Natural killer cell (primary cell): Measurements from ENCODE around the gene FRAT2. TPM values are rescaled to one million over a fixed set of nuclear protein-coding genes. Genes with fewer than 3 reads are reported as not detected.

Source experiments
- ATAC-seq, 3 donors: fragments of 150-1000 bp in 2 of 3; fragments of 200-7000 bp in 1 of 3; cut with Tn5 transposase; 1 replicate in 1 of 3; 2 replicates in 2 of 3; pipeline ENCODE4 v1.10.0; 2021; ENCODE audit warnings: mild to moderate bottlenecking in 2 of 3, moderate library complexity in 2 of 3
- DNase-seq, 2 donors: peaks; one replicate each; pipeline versions ENCODE4 v3.0.0 to v3.0.0-alpha.2; 2013 to 2021; ENCODE audit warnings: mixed read lengths in 1 of 2
- H3K27ac ChIP-seq: one replicate; pipeline ENCODE4 v1.5.1; 2013; ENCODE audit warnings: mild to moderate bottlenecking, low read length
- H3K27me3 ChIP-seq: one replicate; pipeline ENCODE4 v1.6.1; 2013; ENCODE audit warnings: low read length; ENCODE audit not compliant: control insufficient read depth, insufficient read depth
- H3K36me3 ChIP-seq: one replicate; pipeline ENCODE4 v1.6.1; 2013; ENCODE audit warnings: low read length; ENCODE audit not compliant: control insufficient read depth, insufficient read depth
- H3K4me1 ChIP-seq: one replicate; pipeline ENCODE4 v1.6.1; 2013; ENCODE audit warnings: low read length; ENCODE audit not compliant: control insufficient read depth, insufficient read depth
- H3K4me3 ChIP-seq: one replicate; pipeline ENCODE4 v1.5.1; 2013; ENCODE audit warnings: low read length
- H3K9me3 ChIP-seq: one replicate; pipeline ENCODE4 v1.6.1; 2013; ENCODE audit warnings: low read length; ENCODE audit not compliant: control insufficient read depth, insufficient read depth
- H3K27ac Mint-ChIP-seq, 2 donors: one replicate each; pipeline ENCODE4 v1.8.0; 2022; ENCODE audit warnings: mild to moderate bottlenecking in 2 of 2, mixed read lengths in 2 of 2, moderate library complexity in 1 of 2
- H3K27me3 Mint-ChIP-seq, 2 donors: one replicate each; pipeline ENCODE4 v1.8.0; 2022; ENCODE audit warnings: low read depth in 2 of 2, mixed read lengths in 2 of 2
- H3K36me3 Mint-ChIP-seq: one replicate; pipeline ENCODE4 v1.8.0; 2022; ENCODE audit warnings: mixed read lengths
- H3K4me1 Mint-ChIP-seq, 2 donors: one replicate each; pipeline ENCODE4 v1.8.0; 2022; ENCODE audit warnings: mixed read lengths in 2 of 2
- H3K4me3 Mint-ChIP-seq: one replicate; pipeline ENCODE4 v1.8.0; 2022; ENCODE audit warnings: mild to moderate bottlenecking, moderate library complexity, mixed read lengths
- H3K9me3 Mint-ChIP-seq, 2 donors: one replicate each; pipeline ENCODE4 v1.8.0; 2022; ENCODE audit warnings: mixed read lengths in 2 of 2
- WGBS: methylation state at CpG from one replicate; pipeline ENCODE4 v1.1.7; 2013; ENCODE audit warnings: missing lambda C conversion rate; ENCODE audit not compliant: insufficient coverage; 5-methylcytosine and 5-hydroxymethylcytosine counted together
- intact Hi-C: fragments of 100-400 bp; cut with micrococcal nuclease; formaldehyde crosslinking; loops from one replicate; pipeline ENCODE4 v1.14.2; 2022
- total RNA-seq, 4 donors: library from RNA; stranded (reverse); fragments of 120-200 nt in 1 of 4; gene quantifications; one replicate each; pipeline versions ENCODE4 v1.2.3 to v1.2.4, GENCODE V29; 2013 to 2022
- TF ChIP-seq, protein P1 (sequence below): fragments of 200-600 bp; IDR thresholded peaks from one replicate; pipeline ENCODE4 v1.8.0; 2022; ENCODE audit warnings: antibody characterized with exemption

Gene FRAT2
- total RNA-seq, 3 donors from 2014 or later (not counting 1 experiment from before 2014, with no cell fraction given): 18.7 to 23.4 (median 22.2) TPM

DNA sequence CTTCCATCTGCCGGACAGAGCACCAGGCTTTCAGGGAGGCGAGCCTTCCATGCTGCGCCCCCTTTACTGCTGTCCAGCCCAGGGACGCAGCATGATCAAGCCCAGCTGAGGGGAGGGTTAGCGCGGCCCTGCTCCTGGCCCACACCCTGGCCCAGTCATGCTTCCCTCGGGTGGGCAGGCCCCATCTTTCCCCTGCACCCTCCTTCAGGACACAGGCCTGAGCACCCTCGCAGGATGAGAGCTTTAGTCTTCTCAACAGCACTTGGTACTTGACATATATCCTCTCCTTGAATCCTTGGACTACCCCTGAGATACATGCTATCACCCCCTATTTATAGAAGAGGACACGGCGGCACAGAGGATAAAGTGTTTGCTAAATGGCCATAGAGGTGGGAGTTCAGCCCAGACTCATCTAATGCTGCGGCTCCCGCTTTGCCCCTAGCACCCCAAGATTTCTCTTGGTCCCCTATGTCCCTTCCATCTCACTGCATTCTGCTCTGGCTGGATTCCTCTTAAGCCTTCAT is 32.7 kb upstream of the FRAT2 start:
- WGBS: 96% methylated on average over 10 of the region's 12 CpGs
- Histone ChIP-seq H3K4me1 (peaks cover 22% of the 10 kb centered on the region), H3K36me3 (peaks cover 25% of the 10 kb centered on the region), H3K4me3 (no peak overlapping the region), H3K27me3 (no peaks in the 10 kb centered on the region), H3K27ac (no peak overlapping the region), H3K9me3 (no peaks in the 10 kb centered on the region)
- TF ChIP-seq, protein P1, sequence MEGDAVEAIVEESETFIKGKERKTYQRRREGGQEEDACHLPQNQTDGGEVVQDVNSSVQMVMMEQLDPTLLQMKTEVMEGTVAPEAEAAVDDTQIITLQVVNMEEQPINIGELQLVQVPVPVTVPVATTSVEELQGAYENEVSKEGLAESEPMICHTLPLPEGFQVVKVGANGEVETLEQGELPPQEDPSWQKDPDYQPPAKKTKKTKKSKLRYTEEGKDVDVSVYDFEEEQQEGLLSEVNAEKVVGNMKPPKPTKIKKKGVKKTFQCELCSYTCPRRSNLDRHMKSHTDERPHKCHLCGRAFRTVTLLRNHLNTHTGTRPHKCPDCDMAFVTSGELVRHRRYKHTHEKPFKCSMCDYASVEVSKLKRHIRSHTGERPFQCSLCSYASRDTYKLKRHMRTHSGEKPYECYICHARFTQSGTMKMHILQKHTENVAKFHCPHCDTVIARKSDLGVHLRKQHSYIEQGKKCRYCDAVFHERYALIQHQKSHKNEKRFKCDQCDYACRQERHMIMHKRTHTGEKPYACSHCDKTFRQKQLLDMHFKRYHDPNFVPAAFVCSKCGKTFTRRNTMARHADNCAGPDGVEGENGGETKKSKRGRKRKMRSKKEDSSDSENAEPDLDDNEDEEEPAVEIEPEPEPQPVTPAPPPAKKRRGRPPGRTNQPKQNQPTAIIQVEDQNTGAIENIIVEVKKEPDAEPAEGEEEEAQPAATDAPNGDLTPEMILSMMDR: no peak
- intact Hi-C loops: no loop called here
- Mint-ChIP-seq H3K27me3 (no peaks in the 10 kb centered on the region), H3K36me3 (no peaks in the 10 kb centered on the region), H3K9me3 (no peaks in the 10 kb centered on the region), H3K4me1 (no peaks in the 10 kb centered on the region), H3K27ac (peak overlapping the region in 1 of 2 donors; percentile 51), H3K4me3 (no peak overlapping the region)
- ATAC-seq (no peak), DNase-seq (no peak)

DNA sequence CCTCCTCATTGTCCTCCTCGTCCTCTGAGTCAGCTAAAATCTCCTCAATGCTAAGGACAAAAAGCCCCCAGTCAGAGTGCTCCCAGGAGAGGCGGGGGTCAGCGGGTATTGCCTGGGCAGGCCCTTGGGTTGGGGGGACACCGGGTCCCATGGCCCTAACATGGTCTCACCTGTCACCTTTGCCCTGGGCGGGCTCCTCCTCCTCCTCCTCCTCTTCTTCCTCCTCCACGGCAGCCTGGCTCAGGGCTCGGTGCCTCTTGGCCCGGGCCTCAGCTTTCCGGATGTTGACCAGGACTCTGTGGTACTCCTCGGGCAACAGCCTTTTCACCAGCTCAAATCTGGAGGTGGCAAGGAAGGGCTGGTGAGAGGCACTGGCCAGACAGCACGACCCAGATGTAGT is 32.0 kb upstream of the FRAT2 start:
- peaks cover 25% of the 10 kb centered on the region for H3K36me3 ChIP-seq
- no peaks in the 10 kb centered on the region for H3K4me1 Mint-ChIP-seq
- intact Hi-C loops: no loop called here
- no peaks in the 10 kb centered on the region for H3K27me3 ChIP-seq
- WGBS: 93% methylated on average over 11 of the region's 11 CpGs
- H3K27ac ChIP-seq: peak overlapping the region; percentile 75
- no peaks in the 10 kb centered on the region for H3K27me3 Mint-ChIP-seq
- H3K4me3 ChIP-seq: no peak overlapping the region
- H3K4me1 ChIP-seq: peaks cover 22% of the 10 kb centered on the region
- H3K9me3 ChIP-seq: no peaks in the 10 kb centered on the region
- no peak overlapping the region for H3K4me3 Mint-ChIP-seq
- no peaks in the 10 kb centered on the region for H3K9me3 Mint-ChIP-seq
- DNase-seq (no peak), ATAC-seq (no peak)
- peak overlapping the region in 1 of 2 donors; percentile 51 for H3K27ac Mint-ChIP-seq
- TF ChIP-seq, protein P1: no peak
- no peaks in the 10 kb centered on the region for H3K36me3 Mint-ChIP-seq

DNA sequence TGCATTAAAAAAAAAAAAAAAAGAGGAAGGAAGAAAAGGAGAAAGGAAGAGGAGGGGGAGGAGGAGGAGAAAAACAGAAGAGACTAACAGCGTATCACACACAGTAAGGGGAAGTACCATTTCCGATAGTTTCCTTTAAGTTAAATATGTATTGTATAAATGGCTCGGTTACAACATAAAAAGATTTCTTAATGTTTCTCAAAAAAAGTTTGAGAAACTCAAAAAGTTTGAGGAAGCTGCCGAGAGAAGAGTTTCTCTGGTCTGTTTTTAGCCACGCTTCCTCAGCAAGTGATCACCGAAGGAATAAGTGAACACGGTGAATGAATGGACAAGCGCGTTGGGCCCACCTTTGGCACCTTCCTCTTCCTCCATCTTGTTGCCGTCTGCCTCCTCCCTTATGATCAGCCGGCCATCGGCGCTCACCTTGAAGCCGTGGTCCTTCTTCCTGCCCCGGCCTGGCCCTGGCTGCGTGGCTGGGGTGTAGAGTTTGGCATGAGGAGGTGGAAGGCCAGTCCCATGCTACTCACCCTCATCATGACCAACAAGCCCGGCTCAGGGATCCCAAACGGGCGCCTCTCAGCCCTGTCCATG is 31.3 kb upstream of the FRAT2 start:
- Mint-ChIP-seq H3K4me1 (no peaks in the 10 kb centered on the region), H3K36me3 (no peaks in the 10 kb centered on the region), H3K27me3 (no peaks in the 10 kb centered on the region), H3K9me3 (no peaks in the 10 kb centered on the region), H3K27ac (peak overlapping the region in 1 of 2 donors; percentile 51), H3K4me3 (no peak overlapping the region)
- WGBS: 58% methylated on average over 13 of the region's 19 CpGs
- no peaks in the 10 kb centered on the region for H3K9me3 ChIP-seq
- peaks cover 22% of the 10 kb centered on the region for H3K4me1 ChIP-seq
- TF ChIP-seq, protein P1: no peak
- H3K36me3 ChIP-seq: peaks cover 18% of the 10 kb centered on the region
- intact Hi-C loops: no loop called here
- no peak for DNase-seq
- no peaks in the 10 kb centered on the region for H3K27me3 ChIP-seq
- ATAC-seq: peak in 2 of 3 donors; percentile 28 to 81
- H3K27ac ChIP-seq: peak overlapping the region; percentile 75
- H3K4me3 ChIP-seq: no peak overlapping the region

DNA sequence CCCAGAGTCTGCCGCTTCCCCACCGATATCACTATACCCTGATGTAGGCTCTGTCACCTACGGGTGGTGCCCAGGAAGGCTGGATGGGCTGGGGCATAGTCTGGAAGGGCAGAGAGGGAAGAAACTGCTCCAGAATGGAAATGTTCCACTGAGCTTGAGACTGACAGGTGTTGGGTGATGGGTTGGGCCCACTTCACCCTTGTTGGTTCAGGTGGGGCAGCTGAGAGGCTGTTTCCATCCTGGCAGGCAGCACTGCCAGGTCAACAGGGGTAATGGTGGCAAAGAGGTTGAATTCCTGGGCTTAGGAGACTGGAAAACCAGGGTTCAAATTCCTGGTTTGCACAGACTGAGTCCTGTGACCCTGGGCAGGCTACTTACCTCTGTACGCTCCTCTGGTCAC is 28.5 kb upstream of the FRAT2 start:
- Histone ChIP-seq H3K4me3 (no peak overlapping the region), H3K27ac (no peak overlapping the region), H3K36me3 (peaks cover 9% of the 10 kb centered on the region), H3K4me1 (peaks cover 22% of the 10 kb centered on the region), H3K9me3 (no peaks in the 10 kb centered on the region), H3K27me3 (no peaks in the 10 kb centered on the region)
- intact Hi-C loops: no loop called here
- Mint-ChIP-seq H3K4me3 (no peak overlapping the region), H3K27me3 (no peaks in the 10 kb centered on the region), H3K36me3 (no peaks in the 10 kb centered on the region), H3K4me1 (no peaks in the 10 kb centered on the region), H3K27ac (no peak overlapping the region), H3K9me3 (no peaks in the 10 kb centered on the region)
- DNase-seq (no peak), ATAC-seq (no peak)
- TF ChIP-seq, protein P1: no peak
- 97% methylated on average over 4 of the region's 4 CpGs for WGBS
